Endodermal cell (in vitro differentiated cells): ENCODE data around the gene NCS1. TPM values are rescaled to one million over a fixed set of nuclear protein-coding genes. Genes with fewer than 3 reads are reported as not detected.

Experiments
- DNase-seq: peaks from one replicate; pipeline ENCODE4 v3.0.0-alpha.2; 2017
- H3K27ac ChIP-seq: 2 replicates; pipeline ENCODE4 v1.5.1; 2013; ENCODE audit warnings: mild to moderate bottlenecking, low read depth, low read length, moderate library complexity
- H3K27me3 ChIP-seq: 2 replicates; pipeline ENCODE4 v1.6.1; 2013; ENCODE audit warnings: mild to moderate bottlenecking, low read length, moderate library complexity; ENCODE audit not compliant: insufficient read depth, control insufficient read depth, poor library complexity, severe bottlenecking
- H3K36me3 ChIP-seq: 2 replicates; pipeline ENCODE4 v1.7.0; 2013; ENCODE audit warnings: mild to moderate bottlenecking, low read length, moderate library complexity; ENCODE audit not compliant: control insufficient read depth, insufficient read depth
- H3K4me1 ChIP-seq: one replicate; pipeline ENCODE4 v1.7.0; 2013; ENCODE audit warnings: low read length; ENCODE audit not compliant: control insufficient read depth, insufficient read depth
- H3K4me3 ChIP-seq: 2 replicates; pipeline ENCODE4 v1.5.1; 2013; ENCODE audit warnings: mild to moderate bottlenecking, low read length, moderate library complexity
- H3K9ac ChIP-seq: 2 replicates; pipeline ENCODE4 v1.6.1; 2013; ENCODE audit warnings: mild to moderate bottlenecking, low read length, moderate library complexity; ENCODE audit not compliant: poor library complexity, severe bottlenecking; ENCODE audit errors: extremely low read depth
- H3K9me3 ChIP-seq: 2 replicates; pipeline ENCODE4 v1.6.1; 2013; ENCODE audit warnings: mild to moderate bottlenecking, low read length, moderate library complexity; ENCODE audit not compliant: control insufficient read depth
- H3K27ac Mint-ChIP-seq: 2 replicates; pipeline ENCODE4 v1.8.0; 2020; ENCODE audit warnings: mixed read lengths
- H3K27me3 Mint-ChIP-seq: 2 replicates; pipeline ENCODE4 v1.8.0; 2021; ENCODE audit warnings: mild to moderate bottlenecking, mixed read lengths; ENCODE audit not compliant: insufficient read depth
- H3K36me3 Mint-ChIP-seq: 2 replicates; pipeline ENCODE4 v1.8.0; 2020; ENCODE audit warnings: low read depth, mixed read lengths
- H3K4me1 Mint-ChIP-seq: 2 replicates; pipeline ENCODE4 v1.8.0; 2020; ENCODE audit warnings: mixed read lengths
- H3K4me3 Mint-ChIP-seq: 2 replicates; pipeline ENCODE4 v1.8.0; 2020; ENCODE audit warnings: mild to moderate bottlenecking, moderate library complexity, mixed read lengths
- H3K9me3 Mint-ChIP-seq: 2 replicates; pipeline ENCODE4 v1.8.0; 2020; ENCODE audit warnings: mild to moderate bottlenecking, mixed read lengths
- WGBS, 2 experiments: methylation state at CpG; one replicate each; pipeline versions ENCODE4 v1.1.5 to v1.1.7; 2013; ENCODE audit warnings: missing lambda C conversion rate in 2 of 2, mixed read lengths in 1 of 2; ENCODE audit not compliant: insufficient coverage in 1 of 2, insufficient read length in 1 of 2; 5-methylcytosine and 5-hydroxymethylcytosine counted together
- total RNA-seq, 2 donors: library from RNA; stranded (reverse); fragmentation: NEBNext Ultra II Directional in 1 of 2; extraction: Animal tissue kit (Norgen Biotek cat#: 25700) in 1 of 2; gene quantifications; 2 replicates in 1 of 2; 3 replicates in 1 of 2; pipeline ENCODE4 v1.2.1, GENCODE V29; 2021
- TF ChIP-seq, protein P1 (sequence below): fragments of 200-600 bp; sonication (generic); conservative IDR thresholded peaks from 2 replicates; pipeline ENCODE4 v1.5.0; 2021; ENCODE audit warnings: antibody characterized with exemption, mild to moderate bottlenecking

NCS1 gene
- total RNA-seq, 2 donors from 2014 or later: 40.6 to 47.7 TPM

DNA sequence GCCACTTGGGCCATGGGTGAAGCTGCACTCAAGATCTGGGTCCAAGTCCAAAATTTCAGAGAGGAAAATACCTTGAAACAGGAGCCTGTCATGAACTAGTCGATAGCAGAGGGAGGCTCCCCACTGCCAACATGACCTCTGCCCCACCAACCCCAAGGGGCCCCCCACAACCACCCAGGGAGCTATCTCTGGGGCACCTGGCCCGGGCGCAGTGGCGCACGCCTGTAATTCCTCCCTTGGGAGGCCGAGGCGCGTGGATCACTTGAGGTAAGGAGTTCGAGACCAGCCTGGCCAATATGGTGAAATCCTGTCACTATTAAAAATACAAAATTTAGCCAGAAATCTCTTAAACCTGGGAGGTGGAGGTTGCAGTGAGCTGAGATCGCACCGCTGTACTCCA is 73.3 kb downstream of the NCS1 start:
- Histone ChIP-seq H3K4me3 (no peak overlapping the region), H3K4me1 (no peaks in the 10 kb centered on the region), H3K9me3 (no peaks in the 10 kb centered on the region), H3K9ac (no peak overlapping the region), H3K27me3 (no peaks in the 10 kb centered on the region), H3K36me3 (no peaks in the 10 kb centered on the region), H3K27ac (no peak overlapping the region)
- H3K36me3 Mint-ChIP-seq: no peaks in the 10 kb centered on the region
- H3K27ac Mint-ChIP-seq: no peak overlapping the region
- H3K4me1 Mint-ChIP-seq: peaks cover 12% of the 10 kb centered on the region
- TF ChIP-seq, protein P1, sequence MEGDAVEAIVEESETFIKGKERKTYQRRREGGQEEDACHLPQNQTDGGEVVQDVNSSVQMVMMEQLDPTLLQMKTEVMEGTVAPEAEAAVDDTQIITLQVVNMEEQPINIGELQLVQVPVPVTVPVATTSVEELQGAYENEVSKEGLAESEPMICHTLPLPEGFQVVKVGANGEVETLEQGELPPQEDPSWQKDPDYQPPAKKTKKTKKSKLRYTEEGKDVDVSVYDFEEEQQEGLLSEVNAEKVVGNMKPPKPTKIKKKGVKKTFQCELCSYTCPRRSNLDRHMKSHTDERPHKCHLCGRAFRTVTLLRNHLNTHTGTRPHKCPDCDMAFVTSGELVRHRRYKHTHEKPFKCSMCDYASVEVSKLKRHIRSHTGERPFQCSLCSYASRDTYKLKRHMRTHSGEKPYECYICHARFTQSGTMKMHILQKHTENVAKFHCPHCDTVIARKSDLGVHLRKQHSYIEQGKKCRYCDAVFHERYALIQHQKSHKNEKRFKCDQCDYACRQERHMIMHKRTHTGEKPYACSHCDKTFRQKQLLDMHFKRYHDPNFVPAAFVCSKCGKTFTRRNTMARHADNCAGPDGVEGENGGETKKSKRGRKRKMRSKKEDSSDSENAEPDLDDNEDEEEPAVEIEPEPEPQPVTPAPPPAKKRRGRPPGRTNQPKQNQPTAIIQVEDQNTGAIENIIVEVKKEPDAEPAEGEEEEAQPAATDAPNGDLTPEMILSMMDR: no peak
- 83 to 88% methylated on average over 8 to 11 of the region's 11 CpGs for WGBS, 2 experiments
- peak; percentile 22 for DNase-seq
- peaks cover 7% of the 10 kb centered on the region for H3K27me3 Mint-ChIP-seq
- no peaks in the 10 kb centered on the region for H3K9me3 Mint-ChIP-seq
- no peak overlapping the region for H3K4me3 Mint-ChIP-seq

DNA sequence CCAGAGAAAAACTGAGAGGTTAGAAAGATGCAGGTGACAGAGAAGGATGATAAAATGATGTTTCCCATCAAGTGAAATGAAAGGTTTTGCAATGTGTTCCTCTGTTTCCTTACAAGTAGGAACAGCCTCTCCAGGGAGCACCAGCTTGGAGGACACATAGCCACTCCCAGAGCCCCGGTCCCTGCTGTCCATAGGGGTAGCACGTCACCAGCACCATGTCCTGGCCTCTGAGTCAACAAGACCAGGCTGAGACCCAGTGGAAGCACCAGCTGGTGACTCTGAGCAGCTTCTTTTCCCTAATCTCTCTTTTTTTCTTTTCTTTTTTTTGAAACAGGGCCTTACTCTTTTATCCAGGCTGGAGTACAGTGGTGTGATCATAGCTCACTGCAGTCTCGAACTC is 73.9 kb downstream of the NCS1 start:
- no peaks in the 10 kb centered on the region for H3K9me3 ChIP-seq
- H3K9ac ChIP-seq: no peak overlapping the region
- TF ChIP-seq, protein P1: no peak
- H3K4me1 ChIP-seq: no peaks in the 10 kb centered on the region
- no peaks in the 10 kb centered on the region for H3K9me3 Mint-ChIP-seq
- no peak overlapping the region for H3K4me3 ChIP-seq
- H3K4me1 Mint-ChIP-seq: peaks cover 7% of the 10 kb centered on the region
- H3K27ac ChIP-seq: no peak overlapping the region
- no peak overlapping the region for H3K4me3 Mint-ChIP-seq
- H3K27me3 ChIP-seq: no peaks in the 10 kb centered on the region
- DNase-seq: peak; percentile 38
- no peaks in the 10 kb centered on the region for H3K36me3 ChIP-seq
- 85 to 90% methylated on average over 3 of the region's 3 CpGs for WGBS, 2 experiments
- peaks cover 7% of the 10 kb centered on the region for H3K27me3 Mint-ChIP-seq
- no peak overlapping the region for H3K27ac Mint-ChIP-seq
- no peaks in the 10 kb centered on the region for H3K36me3 Mint-ChIP-seq

DNA sequence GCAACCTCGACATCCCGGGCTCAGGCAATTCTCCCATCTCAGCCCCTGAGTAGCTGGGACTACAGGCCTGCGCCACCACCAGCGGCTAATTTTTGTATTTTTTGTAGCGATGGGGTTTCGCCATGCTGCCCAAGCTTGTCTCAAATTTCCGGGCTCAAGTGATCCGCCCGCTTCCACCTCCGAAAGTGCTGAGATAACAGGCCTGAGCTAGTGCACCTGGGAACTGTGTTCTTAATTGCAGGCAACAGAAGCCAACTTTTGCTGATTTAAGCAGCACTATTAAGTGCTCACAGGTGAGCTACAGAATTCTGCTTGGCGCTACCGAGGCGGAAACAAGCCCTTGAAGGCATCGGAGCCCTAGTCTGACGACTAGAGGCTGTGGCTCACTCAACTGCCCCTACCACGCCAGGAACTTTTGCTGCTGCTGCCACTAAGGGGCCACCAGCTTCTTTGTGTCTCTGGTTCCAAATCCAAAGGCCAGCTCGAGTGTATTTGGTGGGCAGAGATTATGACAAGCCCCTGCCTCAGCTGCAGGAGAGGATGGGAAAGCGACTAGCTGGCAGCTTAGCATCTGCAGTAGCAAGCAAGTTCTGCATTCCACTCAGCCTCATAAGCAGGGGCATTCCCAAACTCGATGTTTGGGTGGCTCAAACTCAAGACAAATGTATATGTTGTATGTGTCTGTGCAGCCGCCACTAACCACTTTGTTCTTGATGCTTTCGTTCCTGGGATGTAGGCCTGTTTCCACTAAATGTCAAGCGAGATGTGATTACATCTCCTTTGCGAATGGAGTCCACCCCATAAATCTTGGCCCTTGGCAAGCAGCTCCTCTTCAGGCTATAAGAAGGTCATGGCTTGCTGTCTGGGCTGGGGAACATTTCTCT is 82.8 kb downstream of the NCS1 start:
- Histone ChIP-seq H3K27me3 (no peaks in the 10 kb centered on the region), H3K9me3 (no peaks in the 10 kb centered on the region), H3K36me3 (no peaks in the 10 kb centered on the region), H3K27ac (no peak overlapping the region), H3K4me1 (no peaks in the 10 kb centered on the region), H3K9ac (no peak overlapping the region), H3K4me3 (no peak overlapping the region)
- Mint-ChIP-seq H3K27me3 (no peaks in the 10 kb centered on the region), H3K36me3 (no peaks in the 10 kb centered on the region), H3K4me3 (no peak overlapping the region), H3K4me1 (no peaks in the 10 kb centered on the region), H3K27ac (no peak overlapping the region), H3K9me3 (peaks cover 13% of the 10 kb centered on the region)
- peak; percentile 37 for DNase-seq
- WGBS, 2 experiments: 89 to 92% methylated on average over 19 to 23 of the region's 23 CpGs
- TF ChIP-seq, protein P1: no peak
